Activated CD4-positive, alpha-beta T cell treated with anti-CD3 and anti-CD28 coated beads, Interleukin-2, amount 10 ng/mL, durations not matched to agents 24 days and 14 days (primary cell): ENCODE results near the gene CNTNAP5. TPM values are rescaled to one million over a fixed set of nuclear protein-coding genes. Genes with fewer than 3 reads are reported as not detected.

Experiments
- DNase-seq: peaks from one replicate; pipeline ENCODE4 v3.0.0; 2022
- H3K27ac Mint-ChIP-seq: one replicate; pipeline ENCODE4 v1.8.0; 2022; ENCODE audit warnings: mild to moderate bottlenecking, mixed read lengths
- H3K27me3 Mint-ChIP-seq: one replicate; pipeline ENCODE4 v1.8.0; 2022; ENCODE audit warnings: mixed read lengths
- H3K36me3 Mint-ChIP-seq: one replicate; pipeline ENCODE4 v1.8.0; 2022; ENCODE audit warnings: low read depth, mild to moderate bottlenecking, mixed read lengths
- H3K4me1 Mint-ChIP-seq: one replicate; pipeline ENCODE4 v1.8.0; 2021; ENCODE audit warnings: mixed read lengths
- H3K4me3 Mint-ChIP-seq: one replicate; pipeline ENCODE4 v1.8.0; 2022; ENCODE audit warnings: mild to moderate bottlenecking, moderate library complexity, mixed read lengths
- H3K9me3 Mint-ChIP-seq: one replicate; pipeline ENCODE4 v1.8.0; 2021; ENCODE audit warnings: mixed read lengths
- intact Hi-C: fragments of 100-400 bp; cut with micrococcal nuclease; formaldehyde crosslinking; loops from one replicate; pipeline ENCODE4 v1.15.1; 2023
- total RNA-seq: library from RNA; stranded (reverse); gene quantifications from 2 replicates; pipeline ENCODE4 v1.2.3, GENCODE V29; 2022

Gene CNTNAP5
- total RNA-seq, 1 donor from 2014 or later: not detected

DNA sequence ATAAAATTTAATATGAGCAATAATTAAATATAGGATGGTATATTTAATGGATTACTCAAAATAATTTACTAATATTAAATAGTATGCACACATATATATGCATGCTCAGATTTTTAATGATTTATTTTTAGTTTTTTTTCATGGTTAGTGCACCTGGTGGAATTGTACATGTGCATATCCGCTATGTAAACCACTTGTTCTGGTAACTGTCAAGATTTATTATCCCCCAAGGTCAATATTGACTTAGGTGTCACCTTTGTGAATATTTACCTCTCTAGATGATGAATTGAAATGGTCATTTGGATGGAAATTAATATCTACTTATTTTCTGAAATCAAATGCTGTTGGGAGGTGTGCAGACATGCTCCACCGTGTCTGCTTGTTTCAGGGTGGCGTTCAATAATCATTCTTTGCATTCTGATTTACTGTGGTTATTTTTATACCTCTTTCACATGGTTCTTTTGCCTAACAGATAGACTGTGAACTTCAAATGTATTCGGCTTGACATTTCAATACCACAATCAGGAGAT, 14.7 kb downstream of the CNTNAP5 start:
- intact Hi-C loops: no loop called here
- H3K27me3 Mint-ChIP-seq: no peaks in the 10 kb centered on the region
- H3K36me3 Mint-ChIP-seq: no peaks in the 10 kb centered on the region

DNA sequence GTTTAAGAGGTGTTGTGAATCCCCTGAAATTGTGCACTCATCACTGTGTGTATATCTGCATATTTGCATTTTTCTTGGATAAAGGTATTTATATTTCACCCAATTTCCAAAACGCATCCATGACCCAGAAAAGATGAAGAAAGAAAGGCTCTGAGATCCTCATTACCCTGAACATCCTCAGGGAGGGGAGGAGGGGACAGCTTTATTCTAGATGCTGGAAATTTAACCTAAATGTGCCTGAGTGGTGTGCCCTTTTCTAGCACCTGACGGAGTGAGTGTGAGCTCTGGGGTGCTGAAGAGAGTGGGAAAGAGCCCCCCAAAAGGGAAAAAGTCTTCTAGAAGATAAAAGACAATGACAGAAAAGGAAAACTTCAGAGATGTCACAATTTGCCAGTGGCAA, 20.8 kb downstream of the CNTNAP5 start:
- Mint-ChIP-seq H3K27ac (no peak overlapping the region), H3K27me3 (no peaks in the 10 kb centered on the region), H3K4me1 (no peaks in the 10 kb centered on the region), H3K36me3 (no peaks in the 10 kb centered on the region), H3K9me3 (peaks cover 3% of the 10 kb centered on the region), H3K4me3 (no peak overlapping the region)
- intact Hi-C loops: no loop called here
- DNase-seq: no peak

More for the DNA sequence above, 14.7 kb downstream of the CNTNAP5 start:
- H3K4me3 Mint-ChIP-seq: no peak overlapping the region
- H3K9me3 Mint-ChIP-seq: peaks cover 3% of the 10 kb centered on the region
- no peak for DNase-seq
- no peak overlapping the region for H3K27ac Mint-ChIP-seq
- no peaks in the 10 kb centered on the region for H3K4me1 Mint-ChIP-seq

DNA sequence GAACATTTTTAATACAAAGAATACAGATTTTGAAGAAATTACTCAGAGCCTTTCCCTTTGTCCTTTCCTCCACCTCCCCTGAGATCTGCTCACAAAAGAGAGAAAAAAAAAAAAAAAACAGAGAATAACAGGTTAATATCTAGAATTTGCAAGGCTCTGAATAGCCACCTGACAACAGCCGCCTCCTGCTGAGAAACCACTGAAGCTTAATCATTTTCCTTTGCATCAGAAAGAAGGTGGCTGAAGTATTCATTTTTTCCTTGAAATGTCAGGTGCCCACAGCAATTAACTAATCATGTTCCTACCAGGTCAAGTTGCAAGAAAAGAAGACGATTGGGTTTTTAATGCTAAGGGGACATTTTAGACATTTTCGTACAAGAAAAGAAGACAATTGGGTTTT, 21.2 kb downstream of the CNTNAP5 start:
- intact Hi-C loops: no loop called here

DNA sequence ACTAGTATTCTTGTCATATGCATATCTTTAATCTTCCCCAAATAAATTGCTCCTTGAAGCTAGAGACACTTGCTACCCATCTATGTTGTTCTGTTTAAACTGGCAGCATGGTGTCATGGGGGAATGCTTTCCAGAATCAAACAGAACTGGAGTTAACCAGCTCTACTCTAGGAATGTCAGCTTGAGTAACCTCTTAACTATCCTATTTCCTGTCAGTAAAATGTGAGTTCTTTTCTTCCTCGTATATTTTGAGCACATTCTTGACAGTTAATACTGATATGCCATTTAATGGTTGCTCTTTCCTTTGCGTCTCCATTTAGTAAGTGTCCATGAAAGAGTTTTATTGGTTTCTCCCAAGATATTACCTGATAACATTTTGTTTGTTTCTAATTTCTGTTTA, 23.0 kb downstream of the CNTNAP5 start:
- DNase-seq: no peak
- Mint-ChIP-seq H3K4me1 (no peaks in the 10 kb centered on the region), H3K27me3 (no peaks in the 10 kb centered on the region), H3K27ac (no peak overlapping the region), H3K9me3 (peaks cover 3% of the 10 kb centered on the region), H3K36me3 (no peaks in the 10 kb centered on the region), H3K4me3 (no peak overlapping the region)
- intact Hi-C loops: no loop called here

More for the DNA sequence above, 21.2 kb downstream of the CNTNAP5 start:
- no peak overlapping the region for H3K27ac Mint-ChIP-seq
- no peaks in the 10 kb centered on the region for H3K36me3 Mint-ChIP-seq
- H3K9me3 Mint-ChIP-seq: peaks cover 3% of the 10 kb centered on the region
- DNase-seq: no peak
- H3K4me1 Mint-ChIP-seq: no peaks in the 10 kb centered on the region
- no peaks in the 10 kb centered on the region for H3K27me3 Mint-ChIP-seq
- H3K4me3 Mint-ChIP-seq: no peak overlapping the region

DNA sequence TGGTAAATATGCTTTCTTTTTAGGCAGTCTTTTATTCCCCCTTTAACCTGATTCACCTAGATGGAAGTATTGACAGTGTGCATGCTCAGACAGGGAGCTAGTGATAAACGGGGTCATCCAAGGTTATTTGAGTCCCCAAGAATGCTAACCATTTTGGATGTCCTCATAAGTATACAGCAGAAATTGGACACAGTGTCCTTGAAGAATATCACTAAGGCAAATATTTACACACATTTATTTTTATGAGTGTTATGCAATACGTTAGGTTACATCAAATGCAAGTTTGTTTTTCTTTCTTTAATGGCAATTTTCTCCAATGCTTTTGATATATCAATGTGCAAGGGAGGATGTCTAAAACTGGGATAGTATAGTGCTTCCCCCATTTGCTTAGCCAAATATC, 23.6 kb downstream of the CNTNAP5 start:
- no peak overlapping the region for H3K4me3 Mint-ChIP-seq
- no peaks in the 10 kb centered on the region for H3K27me3 Mint-ChIP-seq
- peaks cover 3% of the 10 kb centered on the region for H3K9me3 Mint-ChIP-seq
- H3K36me3 Mint-ChIP-seq: no peaks in the 10 kb centered on the region
- H3K27ac Mint-ChIP-seq: no peak overlapping the region
- no peaks in the 10 kb centered on the region for H3K4me1 Mint-ChIP-seq
- DNase-seq: no peak
- intact Hi-C loops: no loop called here

DNA sequence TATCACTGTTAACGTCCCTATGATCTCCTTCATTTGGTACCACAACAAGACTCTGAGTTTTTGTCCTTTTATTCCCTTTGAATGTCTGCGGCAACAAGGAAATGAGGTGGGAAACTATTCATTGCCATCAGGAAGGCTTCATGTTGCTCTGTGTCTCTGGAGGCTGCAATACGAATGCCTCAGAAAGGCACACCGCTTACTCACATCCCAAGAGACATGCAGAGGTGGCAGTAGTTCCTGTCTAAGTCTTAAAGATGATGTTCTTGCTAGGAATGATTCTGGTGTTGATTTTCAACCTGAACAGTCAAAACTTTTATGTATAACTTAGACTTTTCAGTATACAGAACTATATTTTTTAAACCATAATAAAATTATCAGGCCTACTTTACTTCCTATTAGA, 24.0 kb downstream of the CNTNAP5 start:
- H3K4me3 Mint-ChIP-seq: no peak overlapping the region
- intact Hi-C loops: no loop called here
- DNase-seq: no peak
- H3K4me1 Mint-ChIP-seq: no peaks in the 10 kb centered on the region
- no peaks in the 10 kb centered on the region for H3K27me3 Mint-ChIP-seq
- H3K36me3 Mint-ChIP-seq: no peaks in the 10 kb centered on the region
- H3K9me3 Mint-ChIP-seq: peaks cover 3% of the 10 kb centered on the region
- H3K27ac Mint-ChIP-seq: no peak overlapping the region

DNA sequence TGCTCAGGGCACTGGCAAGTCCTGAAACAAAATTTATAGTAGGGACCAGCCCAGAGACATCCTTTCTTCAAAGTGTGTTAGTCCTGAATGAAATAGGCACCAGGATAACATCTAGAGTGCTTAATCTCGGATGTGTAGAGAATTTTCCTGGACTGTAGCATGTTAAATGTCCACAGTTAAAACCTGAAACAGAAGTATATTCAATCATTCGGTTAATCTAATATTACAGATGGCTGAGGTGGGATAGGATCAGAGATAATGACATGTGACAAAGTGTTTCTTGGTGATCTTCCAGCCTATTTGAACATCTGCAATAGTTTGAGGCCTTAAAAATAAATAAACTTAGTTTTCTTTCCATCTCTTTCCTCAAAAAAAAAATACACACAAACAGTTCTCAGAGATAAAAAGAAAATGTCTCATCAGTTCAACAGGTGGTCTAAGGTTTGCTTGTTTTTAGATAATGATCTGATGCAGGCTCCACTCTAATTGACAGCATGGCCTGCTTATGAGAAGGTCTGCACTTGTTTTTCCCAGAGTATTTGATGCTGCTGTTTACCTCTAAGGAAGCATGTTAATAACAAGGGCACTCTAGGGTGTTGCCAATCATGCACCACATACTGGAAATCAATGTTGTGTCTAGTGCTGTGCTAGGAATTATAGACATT, 25.9 kb downstream of the CNTNAP5 start:
- no peak overlapping the region for H3K4me3 Mint-ChIP-seq
- no peak for DNase-seq
- no peaks in the 10 kb centered on the region for H3K4me1 Mint-ChIP-seq
- intact Hi-C loops: no loop called here
- H3K27me3 Mint-ChIP-seq: no peaks in the 10 kb centered on the region
- no peak overlapping the region for H3K27ac Mint-ChIP-seq
- no peaks in the 10 kb centered on the region for H3K36me3 Mint-ChIP-seq
- no peaks in the 10 kb centered on the region for H3K9me3 Mint-ChIP-seq

DNA sequence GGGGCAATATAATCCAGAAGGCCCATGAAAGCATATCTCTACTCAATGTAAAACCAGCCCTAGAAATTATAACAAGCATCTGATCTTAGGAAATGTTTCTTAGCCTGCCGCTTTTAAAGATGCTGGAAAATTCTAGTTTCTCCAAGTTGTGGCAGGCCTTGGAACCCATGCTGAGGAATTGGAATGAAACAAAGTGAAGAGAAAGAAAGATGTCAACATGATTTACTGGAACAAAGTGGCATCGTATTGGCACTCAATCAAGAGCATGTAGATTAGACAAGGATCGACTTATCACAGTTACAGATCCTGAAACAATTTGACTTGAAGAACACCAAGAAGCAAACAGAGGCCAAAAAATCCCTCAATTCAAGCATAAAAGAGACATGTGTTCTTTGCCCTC, 28.7 kb downstream of the CNTNAP5 start:
- intact Hi-C loops: no loop called here
- Mint-ChIP-seq H3K27me3 (no peaks in the 10 kb centered on the region), H3K4me3 (no peak overlapping the region), H3K36me3 (no peaks in the 10 kb centered on the region), H3K9me3 (no peaks in the 10 kb centered on the region), H3K27ac (no peak overlapping the region), H3K4me1 (no peaks in the 10 kb centered on the region)
- DNase-seq: no peak

DNA sequence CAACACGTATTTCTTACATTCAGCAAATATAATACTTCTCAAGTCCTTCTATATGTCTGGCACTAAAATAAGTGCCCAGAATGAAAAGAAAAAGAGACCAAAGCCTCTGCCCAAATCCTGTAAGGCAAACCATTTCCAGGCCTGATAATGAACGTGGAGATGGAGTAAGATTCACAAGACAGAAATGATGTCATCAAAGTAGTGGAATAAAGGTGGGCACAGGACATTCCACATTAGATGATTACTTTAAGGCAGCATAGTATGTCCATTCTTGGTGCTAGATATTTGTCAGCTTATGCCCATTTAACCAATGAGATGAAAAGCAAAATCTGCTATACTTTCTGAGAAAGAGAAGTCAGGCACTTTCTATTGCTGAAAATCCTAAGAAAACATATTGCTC, 38.5 kb downstream of the CNTNAP5 start:
- H3K27ac Mint-ChIP-seq: no peak overlapping the region
- H3K9me3 Mint-ChIP-seq: no peaks in the 10 kb centered on the region
- H3K4me3 Mint-ChIP-seq: no peak overlapping the region
- no peaks in the 10 kb centered on the region for H3K4me1 Mint-ChIP-seq
- DNase-seq: no peak
- intact Hi-C loops: no loop called here
- no peaks in the 10 kb centered on the region for H3K36me3 Mint-ChIP-seq
- H3K27me3 Mint-ChIP-seq: no peaks in the 10 kb centered on the region

DNA sequence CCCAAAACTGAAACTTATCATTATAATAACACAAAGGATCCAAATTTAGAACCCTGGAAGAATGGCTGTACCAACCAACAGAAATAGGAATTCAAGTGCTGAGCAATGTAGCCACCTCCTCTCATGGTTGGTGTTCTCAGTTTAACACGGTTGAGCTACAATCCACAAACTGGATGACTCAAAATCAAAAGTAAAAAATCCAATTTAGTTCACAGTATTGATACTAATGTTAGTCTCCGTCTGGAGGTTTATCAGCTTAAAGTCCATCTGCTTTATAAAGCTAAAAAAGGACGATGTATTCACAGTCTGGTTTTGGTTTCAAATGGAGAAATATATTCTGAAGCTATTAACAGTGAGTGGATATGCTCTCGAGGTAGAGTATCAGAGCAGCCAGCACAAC, 40.5 kb downstream of the CNTNAP5 start:
- intact Hi-C loops: no loop called here
- Mint-ChIP-seq H3K27me3 (no peaks in the 10 kb centered on the region), H3K9me3 (no peaks in the 10 kb centered on the region), H3K4me1 (no peaks in the 10 kb centered on the region), H3K27ac (no peak overlapping the region), H3K36me3 (no peaks in the 10 kb centered on the region), H3K4me3 (no peak overlapping the region)
- no peak for DNase-seq

DNA sequence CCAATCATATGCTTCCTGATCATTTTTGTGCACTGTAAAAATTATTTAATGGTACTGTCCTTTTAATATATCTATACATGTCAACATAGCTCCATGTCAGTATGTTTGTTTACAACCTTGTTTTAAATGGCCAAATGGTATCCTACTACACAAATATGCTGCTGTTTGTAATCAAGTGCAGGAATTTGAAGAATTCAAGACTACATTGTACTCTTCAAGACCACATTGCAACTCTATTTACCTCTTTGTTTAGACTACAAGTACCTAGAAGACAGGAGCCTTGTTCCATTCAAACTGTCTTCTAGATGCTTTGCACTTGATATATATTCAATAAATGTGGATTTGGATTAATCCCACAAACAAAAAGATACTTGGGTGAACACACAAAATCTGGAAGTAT, 41.7 kb downstream of the CNTNAP5 start:
- intact Hi-C loops: no loop called here
- H3K4me3 Mint-ChIP-seq: no peak overlapping the region
- H3K27me3 Mint-ChIP-seq: no peaks in the 10 kb centered on the region
- no peak for DNase-seq
- H3K36me3 Mint-ChIP-seq: no peaks in the 10 kb centered on the region
- H3K9me3 Mint-ChIP-seq: no peaks in the 10 kb centered on the region
- no peak overlapping the region for H3K27ac Mint-ChIP-seq
- no peaks in the 10 kb centered on the region for H3K4me1 Mint-ChIP-seq

DNA sequence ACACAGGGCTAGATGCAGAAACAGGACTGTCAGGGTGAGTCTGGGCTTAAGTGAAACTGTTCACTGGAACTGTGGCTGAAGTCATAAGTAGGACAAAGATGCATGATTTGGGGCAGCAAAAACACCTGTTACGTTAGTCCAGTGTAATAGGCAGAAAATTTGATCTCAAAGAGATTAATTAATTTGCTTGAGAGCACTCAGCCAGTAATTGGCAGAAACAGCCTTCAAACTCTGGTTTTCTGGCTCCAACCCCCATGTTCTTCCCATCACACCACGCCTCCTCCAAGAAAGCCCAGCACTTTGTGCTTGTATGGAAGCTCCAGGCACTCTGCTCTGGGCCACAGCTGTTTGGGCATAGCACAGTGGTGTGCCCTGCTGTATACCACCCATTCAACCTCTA, 54.0 kb downstream of the CNTNAP5 start:
- intact Hi-C loops: no loop called here
- Mint-ChIP-seq H3K4me1 (no peaks in the 10 kb centered on the region), H3K9me3 (no peaks in the 10 kb centered on the region), H3K4me3 (no peak overlapping the region), H3K36me3 (no peaks in the 10 kb centered on the region), H3K27me3 (no peaks in the 10 kb centered on the region), H3K27ac (no peak overlapping the region)
- no peak for DNase-seq

DNA sequence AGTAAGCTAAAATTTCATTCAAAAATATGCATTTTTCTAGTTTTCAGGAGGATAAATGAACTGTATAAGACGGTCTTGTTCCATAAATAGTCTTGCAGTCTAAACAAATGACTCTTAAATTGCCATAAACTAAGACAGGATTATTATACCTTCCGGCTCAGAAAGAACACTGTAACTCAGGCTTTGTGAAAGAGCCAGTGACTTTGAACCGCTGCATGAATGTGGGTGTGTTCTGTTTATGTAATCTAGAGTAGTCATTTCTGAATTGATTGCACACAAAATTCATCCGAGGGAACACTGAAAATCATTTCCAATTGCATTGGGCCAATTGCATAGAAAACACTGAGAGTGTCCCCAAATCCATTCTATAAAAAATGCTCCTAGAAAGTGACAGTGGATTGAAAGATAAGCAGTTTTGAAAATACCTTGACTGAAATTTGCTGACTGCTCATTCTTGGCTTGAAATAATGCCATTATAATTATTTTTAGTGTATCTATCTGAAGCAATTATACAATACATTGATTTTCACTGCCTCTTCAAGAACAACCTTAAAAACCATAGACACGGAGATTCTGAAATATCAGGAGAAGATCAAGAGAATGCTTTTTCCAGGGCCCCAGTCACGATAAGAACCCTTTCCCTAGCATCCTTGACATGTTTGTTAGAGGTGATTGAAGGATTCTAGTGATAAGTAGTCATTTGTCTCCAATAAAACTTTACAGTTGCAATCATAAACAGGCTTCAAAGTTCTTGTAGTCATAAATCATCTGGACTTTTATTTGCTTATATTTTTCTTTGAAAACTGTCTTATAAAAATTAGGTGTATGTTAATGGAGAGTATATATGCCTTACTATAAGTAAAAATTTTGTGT, 55.4 kb downstream of the CNTNAP5 start:
- Mint-ChIP-seq H3K9me3 (no peaks in the 10 kb centered on the region), H3K4me3 (no peak overlapping the region), H3K27me3 (no peaks in the 10 kb centered on the region), H3K4me1 (no peaks in the 10 kb centered on the region), H3K27ac (no peak overlapping the region), H3K36me3 (no peaks in the 10 kb centered on the region)
- intact Hi-C loops: no loop called here
- no peak for DNase-seq

DNA sequence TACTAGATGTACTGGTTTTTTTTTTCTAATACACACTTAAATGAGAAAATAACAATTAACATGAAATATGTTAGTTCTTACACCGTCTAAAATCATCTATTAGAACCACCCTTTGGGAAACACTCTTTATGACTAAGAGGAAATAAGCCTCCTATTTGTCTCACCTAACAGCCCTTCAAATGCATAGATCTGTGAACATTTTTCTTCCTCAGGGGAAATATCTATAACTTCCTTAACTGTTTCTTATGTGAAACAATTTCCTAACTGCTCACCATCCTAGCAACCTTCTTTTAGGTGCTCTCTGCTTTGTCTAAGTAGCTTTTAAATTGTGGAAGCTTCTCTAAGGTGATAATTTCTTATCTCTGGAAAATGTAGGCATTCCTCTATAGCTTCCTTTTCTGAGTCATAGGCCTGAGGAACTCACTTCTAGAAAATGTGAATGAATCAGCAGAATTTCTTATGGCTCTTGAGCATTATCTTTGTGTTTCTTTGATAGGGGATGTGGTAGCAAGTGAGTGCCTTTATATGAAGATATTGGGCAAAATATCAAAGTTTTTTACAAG, 56.1 kb downstream of the CNTNAP5 start:
- Mint-ChIP-seq H3K9me3 (no peaks in the 10 kb centered on the region), H3K4me1 (no peaks in the 10 kb centered on the region), H3K27me3 (no peaks in the 10 kb centered on the region), H3K36me3 (no peaks in the 10 kb centered on the region), H3K4me3 (no peak overlapping the region), H3K27ac (no peak overlapping the region)
- intact Hi-C loops: no loop called here
- no peak for DNase-seq
